Measurements from ENCODE around the gene CCDC97.
"Not testable (repeated sequence)": the region's sequence is repeated elsewhere in the genome, so short reads cannot be mapped to it uniquely, and the experiment has no call there.

Gene CCDC97

GRCh38 chr19:41276231-41276630, 33.7 kb upstream of the CCDC97 start:
- H3K9ac ChIP-seq (ENCODE audit: low read length) = no peak overlapping the region

GRCh38 chr19:41278478-41278877, 31.5 kb upstream of the CCDC97 start:
- Histone ChIP-seq H3K36me3 (ENCODE audit: control insufficient read depth, low read depth, low read length) (peaks cover 97% of the 10 kb centered on the region), H3K9ac (ENCODE audit: low read length) (no peak overlapping the region)

More at GRCh38 chr19:41276231-41276630, 33.7 kb upstream of the CCDC97 start:
- H3K4me3 ChIP-seq (ENCODE audit: low read length) = no peak overlapping the region
- no peaks in the 10 kb centered on the region for H3K4me1 ChIP-seq (ENCODE audit: control insufficient read depth, low read depth, low read length)
- H3K27me3 ChIP-seq (ENCODE audit: control insufficient read depth, insufficient read depth, low read length) = no peaks in the 10 kb centered on the region
- H3K27ac ChIP-seq (ENCODE audit: low read length) = no peak overlapping the region
- H3K9me3 ChIP-seq (ENCODE audit: control insufficient read depth, low read depth, low read length) = no peaks in the 10 kb centered on the region
- H3K36me3 ChIP-seq (ENCODE audit: control insufficient read depth, low read depth, low read length) = peaks cover 99% of the 10 kb centered on the region

GRCh38 chr19:41288673-41289530, 21.1 kb upstream of the CCDC97 start:
- H3K9me3 ChIP-seq (ENCODE audit: control insufficient read depth, low read depth, low read length) = no peaks in the 10 kb centered on the region
- no peak overlapping the region for H3K27ac ChIP-seq (ENCODE audit: low read length)
- no peaks in the 10 kb centered on the region for H3K27me3 ChIP-seq (ENCODE audit: control insufficient read depth, insufficient read depth, low read length)
- no peak overlapping the region for H3K4me3 ChIP-seq (ENCODE audit: low read length)
- H3K4me1 ChIP-seq (ENCODE audit: control insufficient read depth, low read depth, low read length) = peaks cover 13% of the 10 kb centered on the region
- no peak overlapping the region for H3K9ac ChIP-seq (ENCODE audit: low read length)
- H3K36me3 ChIP-seq (ENCODE audit: control insufficient read depth, low read depth, low read length) = peaks cover 82% of the 10 kb centered on the region

More at GRCh38 chr19:41278478-41278877, 31.5 kb upstream of the CCDC97 start:
- H3K9me3 ChIP-seq (ENCODE audit: control insufficient read depth, low read depth, low read length) = no peaks in the 10 kb centered on the region
- no peak overlapping the region for H3K27ac ChIP-seq (ENCODE audit: low read length)
- no peaks in the 10 kb centered on the region for H3K4me1 ChIP-seq (ENCODE audit: control insufficient read depth, low read depth, low read length)
- H3K4me3 ChIP-seq (ENCODE audit: low read length) = no peak overlapping the region
- H3K27me3 ChIP-seq (ENCODE audit: control insufficient read depth, insufficient read depth, low read length) = no peaks in the 10 kb centered on the region

- not testable (repeated sequence) for H3K27me3 ChIP-seq (ENCODE audit: control insufficient read depth, insufficient read depth, low read length); H3K9ac ChIP-seq (ENCODE audit: low read length); H3K27ac ChIP-seq (ENCODE audit: low read length); H3K4me3 ChIP-seq (ENCODE audit: low read length); H3K9me3 ChIP-seq (ENCODE audit: control insufficient read depth, low read depth, low read length)
- peaks cover 13% of the 10 kb centered on the region for H3K4me1 ChIP-seq (ENCODE audit: control insufficient read depth, low read depth, low read length)
- peaks cover 83% of the 10 kb centered on the region for H3K36me3 ChIP-seq (ENCODE audit: control insufficient read depth, low read depth, low read length)
Observed at GRCh38 chr19:41289814-41290213, 20.2 kb upstream of the CCDC97 start.

- Histone ChIP-seq H3K36me3 (ENCODE audit: control insufficient read depth, low read depth, low read length) (peaks cover 97% of the 10 kb centered on the region), H3K27me3 (ENCODE audit: control insufficient read depth, insufficient read depth, low read length) (no peaks in the 10 kb centered on the region), H3K9ac (ENCODE audit: low read length) (no peak overlapping the region), H3K4me3 (ENCODE audit: low read length) (no peak overlapping the region), H3K9me3 (ENCODE audit: control insufficient read depth, low read depth, low read length) (no peaks in the 10 kb centered on the region), H3K4me1 (ENCODE audit: control insufficient read depth, low read depth, low read length) (peaks cover under 1% of the 10 kb centered on the region), H3K27ac (ENCODE audit: low read length) (no peak overlapping the region)
Observed at GRCh38 chr19:41294393-41294792, 15.6 kb upstream of the CCDC97 start.

GRCh38 chr19:41295499-41295898, 14.5 kb upstream of the CCDC97 start:
- Histone ChIP-seq H3K36me3 (ENCODE audit: control insufficient read depth, low read depth, low read length) (peaks cover 98% of the 10 kb centered on the region), H3K4me3 (ENCODE audit: low read length) (no peak overlapping the region), H3K9ac (ENCODE audit: low read length) (no peak overlapping the region), H3K27ac (ENCODE audit: low read length) (no peak overlapping the region), H3K27me3 (ENCODE audit: control insufficient read depth, insufficient read depth, low read length) (no peaks in the 10 kb centered on the region), H3K9me3 (ENCODE audit: control insufficient read depth, low read depth, low read length) (no peaks in the 10 kb centered on the region), H3K4me1 (ENCODE audit: control insufficient read depth, low read depth, low read length) (no peaks in the 10 kb centered on the region)

GRCh38 chr19:41296433-41296871, 13.5 kb upstream of the CCDC97 start:
- Histone ChIP-seq H3K9ac (ENCODE audit: low read length) (no peak overlapping the region), H3K4me1 (ENCODE audit: control insufficient read depth, low read depth, low read length) (no peaks in the 10 kb centered on the region), H3K27ac (ENCODE audit: low read length) (no peak overlapping the region), H3K27me3 (ENCODE audit: control insufficient read depth, insufficient read depth, low read length) (no peaks in the 10 kb centered on the region), H3K4me3 (ENCODE audit: low read length) (no peak overlapping the region), H3K9me3 (ENCODE audit: control insufficient read depth, low read depth, low read length) (no peaks in the 10 kb centered on the region), H3K36me3 (ENCODE audit: control insufficient read depth, low read depth, low read length) (peaks cover 100% of the 10 kb centered on the region)

GRCh38 chr19:41297628-41298347, 12.2 kb upstream of the CCDC97 start:
- Histone ChIP-seq H3K9me3 (ENCODE audit: control insufficient read depth, low read depth, low read length) (no peaks in the 10 kb centered on the region), H3K27ac (ENCODE audit: low read length) (no peak overlapping the region), H3K27me3 (ENCODE audit: control insufficient read depth, insufficient read depth, low read length) (no peaks in the 10 kb centered on the region), H3K4me3 (ENCODE audit: low read length) (no peak overlapping the region), H3K9ac (ENCODE audit: low read length) (no peak overlapping the region), H3K4me1 (ENCODE audit: control insufficient read depth, low read depth, low read length) (no peaks in the 10 kb centered on the region), H3K36me3 (ENCODE audit: control insufficient read depth, low read depth, low read length) (peaks cover 99% of the 10 kb centered on the region)

- no peaks in the 10 kb centered on the region for H3K9me3 ChIP-seq (ENCODE audit: control insufficient read depth, low read depth, low read length)
- H3K27ac ChIP-seq (ENCODE audit: low read length) = no peak overlapping the region
- peaks cover 99% of the 10 kb centered on the region for H3K36me3 ChIP-seq (ENCODE audit: control insufficient read depth, low read depth, low read length)
- H3K4me3 ChIP-seq (ENCODE audit: low read length) = no peak overlapping the region
- no peaks in the 10 kb centered on the region for H3K27me3 ChIP-seq (ENCODE audit: control insufficient read depth, insufficient read depth, low read length)
- no peaks in the 10 kb centered on the region for H3K4me1 ChIP-seq (ENCODE audit: control insufficient read depth, low read depth, low read length)
- H3K9ac ChIP-seq (ENCODE audit: low read length) = no peak overlapping the region
Observed at GRCh38 chr19:41298348-41298964, 11.5 kb upstream of the CCDC97 start.

- Histone ChIP-seq H3K4me3 (ENCODE audit: low read length) (no peak overlapping the region), H3K27me3 (ENCODE audit: control insufficient read depth, insufficient read depth, low read length) (no peaks in the 10 kb centered on the region), H3K27ac (ENCODE audit: low read length) (no peak overlapping the region), H3K9me3 (ENCODE audit: control insufficient read depth, low read depth, low read length) (no peaks in the 10 kb centered on the region), H3K36me3 (ENCODE audit: control insufficient read depth, low read depth, low read length) (peaks cover 99% of the 10 kb centered on the region), H3K9ac (ENCODE audit: low read length) (no peak overlapping the region), H3K4me1 (ENCODE audit: control insufficient read depth, low read depth, low read length) (no peaks in the 10 kb centered on the region)
Observed at GRCh38 chr19:41299046-41299754, 10.8 kb upstream of the CCDC97 start.

- Histone ChIP-seq H3K27ac (ENCODE audit: low read length) (no peak overlapping the region), H3K27me3 (ENCODE audit: control insufficient read depth, insufficient read depth, low read length) (no peaks in the 10 kb centered on the region), H3K4me3 (ENCODE audit: low read length) (no peak overlapping the region), H3K4me1 (ENCODE audit: control insufficient read depth, low read depth, low read length) (no peaks in the 10 kb centered on the region), H3K9ac (ENCODE audit: low read length) (no peak overlapping the region), H3K36me3 (ENCODE audit: control insufficient read depth, low read depth, low read length) (peaks cover 99% of the 10 kb centered on the region), H3K9me3 (ENCODE audit: control insufficient read depth, low read depth, low read length) (no peaks in the 10 kb centered on the region)
Observed at GRCh38 chr19:41299755-41300089, 10.2 kb upstream of the CCDC97 start.

All from iPS-18a (cell line).